GM11168 (cell line): Measurements from ENCODE around the gene PYGB.
"Not testable (repeated sequence)": the region's sequence is repeated elsewhere in the genome, so short reads cannot be mapped to it uniquely, and the experiment has no call there.

ENCODE experiments used
- in situ Hi-C: fragments of 300-500 bp; cut with MboI; formaldehyde crosslinking; loops from one replicate; pipeline ENCODE4 v1.12.0; 2022; ENCODE audit warnings: low sequenced_read_pairs; ENCODE audit not compliant: unreplicated experiment

The PYGB gene

GRCh38 chr20:25308671-25309394, 60.9 kb downstream of the PYGB start:
- in situ Hi-C loops = no loop called here

GRCh38 chr20:25309395-25310267, 61.7 kb downstream of the PYGB start:
- in situ Hi-C loops = no loop called here

- in situ Hi-C loops = no loop called here
Measured at GRCh38 chr20:25310268-25310920, 62.5 kb downstream of the PYGB start.

GRCh38 chr20:25310921-25311728, 63.2 kb downstream of the PYGB start:
- in situ Hi-C loops = no loop called here

- in situ Hi-C loops = not testable (repeated sequence)
Measured at GRCh38 chr20:25312716-25313115, 64.8 kb downstream of the PYGB start.

GRCh38 chr20:25313593-25313992, 65.7 kb downstream of the PYGB start:
- in situ Hi-C loops = no loop called here

GRCh38 chr20:25314497-25315417, 66.9 kb downstream of the PYGB start:
- in situ Hi-C loops = no loop called here

- in situ Hi-C loops = no loop called here
Measured at GRCh38 chr20:25315418-25316210, 67.7 kb downstream of the PYGB start.

GRCh38 chr20:25316506-25317190, 68.8 kb downstream of the PYGB start:
- in situ Hi-C loops = no loop called here

- in situ Hi-C loops = no loop called here
Measured at GRCh38 chr20:25317351-25318075, 69.6 kb downstream of the PYGB start.

- in situ Hi-C loops = no loop called here
Measured at GRCh38 chr20:25318471-25319240, 70.8 kb downstream of the PYGB start.

- in situ Hi-C loops = no loop called here
Measured at GRCh38 chr20:25319241-25320034, 71.6 kb downstream of the PYGB start.

- in situ Hi-C loops = no loop called here
Measured at GRCh38 chr20:25320035-25320800, 72.3 kb downstream of the PYGB start.

GRCh38 chr20:25321262-25321831, 73.5 kb downstream of the PYGB start:
- in situ Hi-C loops = no loop called here

- in situ Hi-C loops = no loop called here
Measured at GRCh38 chr20:25321991-25322390, 74.1 kb downstream of the PYGB start.
